ENCODE data around the gene SEBOX. TPM values are rescaled to one million over a fixed set of nuclear protein-coding genes. Genes with fewer than 3 reads are reported as not detected.

Gene SEBOX
- total RNA-seq, 4 donors from 2014 or later: not detected

DNA sequence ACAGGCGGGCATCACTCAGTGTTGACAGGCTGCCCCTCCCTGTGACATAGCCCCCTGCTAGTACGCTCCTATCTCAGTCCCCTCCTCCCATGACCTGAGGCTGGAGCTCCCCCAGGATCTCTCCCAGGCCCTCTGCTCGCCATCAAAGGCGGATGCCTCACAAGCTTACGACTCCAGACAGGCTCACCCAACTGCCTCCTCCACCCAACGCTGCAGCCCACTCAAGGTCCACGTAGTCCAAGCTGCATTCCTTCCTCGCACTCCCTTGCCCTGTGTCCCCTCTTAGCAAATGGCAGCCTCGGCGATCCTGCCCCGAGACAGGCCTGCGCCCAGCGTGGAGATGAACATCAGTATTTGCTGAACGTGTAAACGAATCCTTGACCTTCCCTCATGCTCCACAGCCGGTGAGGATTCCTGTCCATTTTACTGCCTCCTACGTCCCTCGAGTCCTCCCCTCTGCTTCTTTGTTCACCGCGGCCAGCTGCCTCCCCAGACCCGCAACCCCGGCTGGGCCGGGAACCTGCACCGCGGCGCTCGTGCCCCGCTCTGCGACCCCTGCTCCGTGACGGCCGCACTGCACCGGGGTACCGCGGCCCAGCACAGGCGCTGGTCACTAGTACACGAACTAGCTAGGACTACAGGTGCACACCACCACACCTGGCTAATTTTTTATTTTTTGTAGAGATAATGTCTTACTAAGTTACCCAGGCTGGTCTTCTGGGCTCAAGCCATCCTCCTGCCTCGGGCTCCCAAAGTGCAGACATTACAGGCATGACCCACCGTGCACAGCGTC, 46.8 kb downstream of the SEBOX start:
- Histone ChIP-seq H3K4me3 (peak overlapping the region; percentile 38 to 77 (median 52)), H3K36me3 (no peaks in the 10 kb centered on the region), H3K27ac (peak overlapping the region in 2 of 4 donors; percentile 14 to 81), H3K9me3 (no peaks in the 10 kb centered on the region), H3K4me1 (peaks cover 0 to 19% (median 15%) of the 10 kb centered on the region in 4 donors), H3K27me3 (no peaks in the 10 kb centered on the region)
- DNase-seq (ENCODE audit: low spot score in 2 of 2): no peak
- WGBS, 2 donors: 12% methylated on average over 39 to 40 of the region's 40 CpGs
- TF ChIP-seq, protein P1, sequence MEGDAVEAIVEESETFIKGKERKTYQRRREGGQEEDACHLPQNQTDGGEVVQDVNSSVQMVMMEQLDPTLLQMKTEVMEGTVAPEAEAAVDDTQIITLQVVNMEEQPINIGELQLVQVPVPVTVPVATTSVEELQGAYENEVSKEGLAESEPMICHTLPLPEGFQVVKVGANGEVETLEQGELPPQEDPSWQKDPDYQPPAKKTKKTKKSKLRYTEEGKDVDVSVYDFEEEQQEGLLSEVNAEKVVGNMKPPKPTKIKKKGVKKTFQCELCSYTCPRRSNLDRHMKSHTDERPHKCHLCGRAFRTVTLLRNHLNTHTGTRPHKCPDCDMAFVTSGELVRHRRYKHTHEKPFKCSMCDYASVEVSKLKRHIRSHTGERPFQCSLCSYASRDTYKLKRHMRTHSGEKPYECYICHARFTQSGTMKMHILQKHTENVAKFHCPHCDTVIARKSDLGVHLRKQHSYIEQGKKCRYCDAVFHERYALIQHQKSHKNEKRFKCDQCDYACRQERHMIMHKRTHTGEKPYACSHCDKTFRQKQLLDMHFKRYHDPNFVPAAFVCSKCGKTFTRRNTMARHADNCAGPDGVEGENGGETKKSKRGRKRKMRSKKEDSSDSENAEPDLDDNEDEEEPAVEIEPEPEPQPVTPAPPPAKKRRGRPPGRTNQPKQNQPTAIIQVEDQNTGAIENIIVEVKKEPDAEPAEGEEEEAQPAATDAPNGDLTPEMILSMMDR (IDR thresholded peaks at IDR 0.05): no peak
- TF ChIP-seq POLR2A (IDR thresholded peaks at IDR 0.05) (no peak), EP300 (IDR thresholded peaks at IDR 0.05) (no peak)

- H3K36me3 ChIP-seq: no peaks in the 10 kb centered on the region
- H3K27ac ChIP-seq: no peak overlapping the region
- no peak for DNase-seq (ENCODE audit: low spot score in 2 of 2)
- no peaks in the 10 kb centered on the region for H3K9me3 ChIP-seq
- H3K4me3 ChIP-seq: no peak overlapping the region
- TF ChIP-seq EP300 (IDR thresholded peaks at IDR 0.05) (no peak), POLR2A (IDR thresholded peaks at IDR 0.05) (no peak)
- TF ChIP-seq, protein P1 (IDR thresholded peaks at IDR 0.05): no peak
- peaks cover 0 to 19% (median 15%) of the 10 kb centered on the region in 4 donors for H3K4me1 ChIP-seq
- H3K27me3 ChIP-seq: no peaks in the 10 kb centered on the region
- WGBS, 2 donors: 84% methylated on average over 21 of the region's 21 CpGs
These were observed 47.7 kb downstream of the SEBOX start for GRCh38 chr17:28317099-28317965.

GRCh38 chr17:28315846-28316705, 48.9 kb downstream of the SEBOX start:
- no peaks in the 10 kb centered on the region for H3K9me3 ChIP-seq
- 93 to 98% methylated on average over 4 of the region's 4 CpGs for WGBS, 2 donors
- H3K4me1 ChIP-seq: peaks cover 0 to 19% (median 15%) of the 10 kb centered on the region in 4 donors
- TF ChIP-seq, protein P1 (IDR thresholded peaks at IDR 0.05): no peak
- TF ChIP-seq POLR2A (IDR thresholded peaks at IDR 0.05) (no peak), EP300 (IDR thresholded peaks at IDR 0.05) (no peak)
- no peaks in the 10 kb centered on the region for H3K27me3 ChIP-seq
- H3K36me3 ChIP-seq: no peaks in the 10 kb centered on the region
- DNase-seq (ENCODE audit: low spot score in 2 of 2): no peak
- no peak overlapping the region for H3K4me3 ChIP-seq
- no peak overlapping the region for H3K27ac ChIP-seq

DNA sequence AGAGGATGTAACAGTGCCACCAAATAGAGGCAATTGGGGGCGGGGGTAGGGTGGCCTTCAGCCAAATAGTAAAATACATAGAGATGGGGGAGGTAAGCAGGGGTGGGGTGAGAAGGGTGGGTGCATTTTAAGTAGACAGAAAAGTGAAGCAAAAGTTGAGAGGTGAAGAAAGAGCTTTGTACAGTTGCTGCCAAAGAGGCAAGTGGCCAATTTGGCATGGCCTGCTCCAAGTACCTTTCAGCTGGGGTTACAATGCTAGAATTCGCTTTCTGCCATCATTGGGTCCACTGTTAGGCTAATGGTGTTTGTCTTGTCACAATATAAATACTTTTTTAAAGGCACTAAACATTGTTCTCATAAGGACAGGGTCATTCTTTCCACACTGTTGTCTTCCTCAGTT, 51.2 kb downstream of the SEBOX start:
- TF ChIP-seq, protein P1 (IDR thresholded peaks at IDR 0.05): no peak
- TF ChIP-seq EP300 (IDR thresholded peaks at IDR 0.05): no peak
- TF ChIP-seq POLR2A (IDR thresholded peaks at IDR 0.05): no peak
- H3K4me3 ChIP-seq: no peak overlapping the region
- H3K9me3 ChIP-seq: no peaks in the 10 kb centered on the region
- H3K36me3 ChIP-seq: no peaks in the 10 kb centered on the region
- WGBS, 2 donors: 79 to 89% methylated on average over 2 of the region's 2 CpGs
- DNase-seq (ENCODE audit: low spot score in 2 of 2): no peak
- H3K27ac ChIP-seq: no peak overlapping the region
- no peaks in the 10 kb centered on the region for H3K27me3 ChIP-seq
- peaks cover 0 to 8% (median 7%) of the 10 kb centered on the region in 4 donors for H3K4me1 ChIP-seq

Other genes with a start within 250 kb of the SEBOX start
- gene TMEM97, start 46.0 kb downstream of the SEBOX start, total RNA-seq: 10 to 100 TPM in 3 of 4 donors, 1 to 10 TPM in 1; 8.1 to 20.2 (median 16.8) TPM
- 10 to 100 TPM; 34.8 to 50.3 (median 43.9) TPM for gene IFT20, start 29.7 kb downstream of the SEBOX start, total RNA-seq
- 10 to 100 TPM; 25.1 to 36.0 (median 28.2) TPM for gene TNFAIP1, start 29.4 kb downstream of the SEBOX start, total RNA-seq
- gene POLDIP2, start 7.7 kb downstream of the SEBOX start, total RNA-seq: 10 to 100 TPM; 56.5 to 87.9 (median 66.6) TPM
- gene VTN, start 5.1 kb upstream of the SEBOX start, total RNA-seq: 10 to 100 TPM in 1 of 4 donors, 1 to 10 TPM in 2, under 1 TPM in 1; 0.90 to 22.7 (median 1.8) TPM
- gene SARM1, start 6.5 kb upstream of the SEBOX start, total RNA-seq: 10 to 100 TPM in 2 of 4 donors, 1 to 10 TPM in 2; 5.4 to 18.6 (median 13.8) TPM
- 10 to 100 TPM in 1 of 4 donors, 1 to 10 TPM in 3; 5.0 to 10.8 (median 6.4) TPM for gene SLC46A1, start 41.0 kb upstream of the SEBOX start, total RNA-seq
- not detected for gene SLC13A2, start 108.4 kb upstream of the SEBOX start, total RNA-seq
- not detected for gene FOXN1, start 141.1 kb upstream of the SEBOX start, total RNA-seq
- gene UNC119, start 187.4 kb upstream of the SEBOX start, total RNA-seq: 10 to 100 TPM; 20.5 to 30.0 (median 22.4) TPM
- gene PIGS, start 206.3 kb upstream of the SEBOX start, total RNA-seq: 10 to 100 TPM; 62.2 to 82.4 (median 73.2) TPM
- gene ALDOC, start 211.7 kb upstream of the SEBOX start, total RNA-seq: 100 to 1,000 TPM in 3 of 4 donors, 10 to 100 TPM in 1; 46.2 to 222 (median 141) TPM
- gene SPAG5, start 233.8 kb upstream of the SEBOX start, total RNA-seq: 10 to 100 TPM in 1 of 4 donors, 1 to 10 TPM in 3; 5.7 to 11.4 (median 7.6) TPM
- gene RSKR, start 249.0 kb upstream of the SEBOX start, total RNA-seq: 10 to 100 TPM in 3 of 4 donors, 1 to 10 TPM in 1; 5.7 to 34.5 (median 16.2) TPM